CD8-positive, alpha-beta memory T cell (primary cell): ENCODE measurements around the gene LMF1. TPM values are rescaled to one million over a fixed set of nuclear protein-coding genes. Genes with fewer than 3 reads are reported as not detected.

Experiments used
- CTCF ChIA-PET: fragments of 350-600 bp; sonication (Branson Sonifier 250); formaldehyde crosslinking; loops from one replicate; lab custom pipeline; 2021; ENCODE audit warnings: antibody characterized with exemption; lab: Charles Lee
- POLR2A ChIA-PET: fragments of 350-600 bp; sonication (Branson Sonifier 250); formaldehyde crosslinking; loops from one replicate; lab custom pipeline; 2021; ENCODE audit warnings: antibody characterized with exemption; lab: Charles Lee
- DNase-seq, 5 donors: peaks; one replicate each; pipeline versions ENCODE4 v3.0.0 to v3.0.0-alpha.2; 2020 to 2022; ENCODE audit warnings: mixed read lengths in 1 of 5
- H3K27ac ChIP-seq: one replicate; pipeline ENCODE4 v1.7.0; 2013; ENCODE audit warnings: low read depth, mild to moderate bottlenecking, low read length, moderate library complexity
- H3K27me3 ChIP-seq: 2 replicates; pipeline ENCODE4 v1.7.0; 2013; ENCODE audit warnings: low read length, mild to moderate bottlenecking; ENCODE audit not compliant: insufficient read depth, poor library complexity, severe bottlenecking
- H3K36me3 ChIP-seq: 2 replicates; pipeline ENCODE4 v1.7.0; 2013; ENCODE audit warnings: mild to moderate bottlenecking, low read length, moderate library complexity; ENCODE audit not compliant: insufficient read depth
- H3K4me1 ChIP-seq: 2 replicates; pipeline ENCODE4 v1.7.0; 2013; ENCODE audit warnings: mild to moderate bottlenecking, low read length, moderate library complexity; ENCODE audit not compliant: insufficient read depth
- H3K4me3 ChIP-seq: 2 replicates; pipeline ENCODE4 v1.7.0; 2013; ENCODE audit warnings: mild to moderate bottlenecking, low read length
- H3K9me3 ChIP-seq: 2 replicates; pipeline ENCODE4 v1.7.0; 2013; ENCODE audit warnings: mild to moderate bottlenecking, low read length
- H3K27ac Mint-ChIP-seq, 8 donors: one replicate each; pipeline ENCODE4 v1.8.0; 2020 to 2021; ENCODE audit warnings: mixed read lengths in 8 of 8, mild to moderate bottlenecking in 6 of 8, inconsistent platforms in 3 of 8, moderate library complexity in 3 of 8
- H3K27me3 Mint-ChIP-seq, 2 donors: one replicate each; pipeline ENCODE4 v1.8.0; 2020 to 2021; ENCODE audit warnings: mixed read lengths in 2 of 2, mild to moderate bottlenecking in 1 of 2, moderate library complexity in 1 of 2
- H3K36me3 Mint-ChIP-seq, 3 donors: one replicate each; pipeline ENCODE4 v1.8.0; 2020 to 2021; ENCODE audit warnings: mixed read lengths in 3 of 3, inconsistent platforms in 1 of 3, mild to moderate bottlenecking in 1 of 3
- H3K4me1 Mint-ChIP-seq, 3 donors: one replicate each; pipeline ENCODE4 v1.8.0; 2020 to 2021; ENCODE audit warnings: mixed read lengths in 3 of 3, inconsistent platforms in 1 of 3, mild to moderate bottlenecking in 1 of 3
- H3K4me3 Mint-ChIP-seq, 7 donors: one replicate each; pipeline ENCODE4 v1.8.0; 2020 to 2021; ENCODE audit warnings: mixed read lengths in 7 of 7, mild to moderate bottlenecking in 6 of 7, moderate library complexity in 4 of 7, inconsistent platforms in 2 of 7
- H3K9me3 Mint-ChIP-seq, 5 donors: one replicate each; pipeline ENCODE4 v1.8.0; 2020 to 2022; ENCODE audit warnings: mixed read lengths in 5 of 5, mild to moderate bottlenecking in 3 of 5, moderate library complexity in 2 of 5, inconsistent platforms in 1 of 5
- polyA plus RNA-seq: library from polyadenylated mRNA; unstranded; fragments of 300-500 nt; fragmentation: Illumina TruSeq; gene quantifications from one replicate; pipeline ENCODE4 v1.2.3, GENCODE V29; 2021
- total RNA-seq, 2 experiments: library from RNA; stranded (reverse); gene quantifications; one replicate each; pipeline ENCODE4 v1.2.3, GENCODE V29; 2021

LMF1 gene
- total and polyA plus RNA-seq, 3 experiments from 2014 or later: 11.7 to 15.8 (median 14.0) TPM

GRCh38 chr16:830871-831570, 139.8 kb downstream of the LMF1 start:
- Histone ChIP-seq H3K4me3 (no peak overlapping the region), H3K27me3 (no peaks in the 10 kb centered on the region), H3K27ac (no peak overlapping the region), H3K9me3 (peaks cover 1% of the 10 kb centered on the region), H3K36me3 (no peaks in the 10 kb centered on the region), H3K4me1 (no peaks in the 10 kb centered on the region)
- POLR2A ChIA-PET: no interaction called here
- no peak overlapping the region for H3K4me3 Mint-ChIP-seq
- CTCF ChIA-PET: no interaction called here
- no peak for DNase-seq
- no peak overlapping the region for H3K27ac Mint-ChIP-seq
- H3K27me3 Mint-ChIP-seq: peaks cover 7 to 8% of the 10 kb centered on the region in 2 donors
- no peaks in the 10 kb centered on the region for H3K36me3 Mint-ChIP-seq
- H3K9me3 Mint-ChIP-seq: peaks cover 0 to 7% (median 0%) of the 10 kb centered on the region in 5 donors
- no peaks in the 10 kb centered on the region for H3K4me1 Mint-ChIP-seq

GRCh38 chr16:830107-830870, 140.5 kb downstream of the LMF1 start:
- H3K36me3 Mint-ChIP-seq: no peaks in the 10 kb centered on the region
- ChIA-PET POLR2A (no interaction called here), CTCF (no interaction called here)
- DNase-seq: no peak
- Histone ChIP-seq H3K4me1 (no peaks in the 10 kb centered on the region), H3K27ac (no peak overlapping the region), H3K27me3 (no peaks in the 10 kb centered on the region), H3K4me3 (no peak overlapping the region), H3K36me3 (no peaks in the 10 kb centered on the region), H3K9me3 (no peaks in the 10 kb centered on the region)
- H3K4me1 Mint-ChIP-seq: no peaks in the 10 kb centered on the region
- H3K9me3 Mint-ChIP-seq: peaks cover 0 to 5% (median 0%) of the 10 kb centered on the region in 5 donors
- no peak overlapping the region for H3K4me3 Mint-ChIP-seq
- H3K27ac Mint-ChIP-seq: peak overlapping the region in 1 of 8 donors; percentile 61
- peaks cover 7 to 14% of the 10 kb centered on the region in 2 donors for H3K27me3 Mint-ChIP-seq

- Mint-ChIP-seq H3K27ac (no peak overlapping the region), H3K4me3 (no peak overlapping the region), H3K4me1 (no peaks in the 10 kb centered on the region), H3K36me3 (no peaks in the 10 kb centered on the region), H3K27me3 (peaks cover 5 to 14% of the 10 kb centered on the region in 2 donors), H3K9me3 (no peaks in the 10 kb centered on the region)
- ChIA-PET CTCF (no interaction called here), POLR2A (no interaction called here)
- no peak overlapping the region for H3K4me3 ChIP-seq
- H3K27me3 ChIP-seq: no peaks in the 10 kb centered on the region
- DNase-seq: no peak
- H3K36me3 ChIP-seq: no peaks in the 10 kb centered on the region
- no peak overlapping the region for H3K27ac ChIP-seq
- H3K9me3 ChIP-seq: no peaks in the 10 kb centered on the region
- H3K4me1 ChIP-seq: no peaks in the 10 kb centered on the region
Observed at GRCh38 chr16:828891-829290, 141.9 kb downstream of the LMF1 start.

GRCh38 chr16:827513-827912, 143.3 kb downstream of the LMF1 start:
- CTCF ChIA-PET: no interaction called here
- no peaks in the 10 kb centered on the region for H3K9me3 ChIP-seq
- Mint-ChIP-seq H3K9me3 (no peaks in the 10 kb centered on the region), H3K36me3 (no peaks in the 10 kb centered on the region), H3K4me3 (no peak overlapping the region), H3K27me3 (peaks cover 5 to 19% of the 10 kb centered on the region in 2 donors), H3K4me1 (no peaks in the 10 kb centered on the region), H3K27ac (no peak overlapping the region)
- POLR2A ChIA-PET: no interaction called here
- no peaks in the 10 kb centered on the region for H3K4me1 ChIP-seq
- H3K36me3 ChIP-seq: no peaks in the 10 kb centered on the region
- no peaks in the 10 kb centered on the region for H3K27me3 ChIP-seq
- H3K27ac ChIP-seq: no peak overlapping the region
- DNase-seq: no peak
- H3K4me3 ChIP-seq: no peak overlapping the region

GRCh38 chr16:825341-826061, 145.3 kb downstream of the LMF1 start:
- H3K27ac ChIP-seq: no peak overlapping the region
- H3K36me3 ChIP-seq: no peaks in the 10 kb centered on the region
- Mint-ChIP-seq H3K36me3 (no peaks in the 10 kb centered on the region), H3K4me3 (no peak overlapping the region), H3K9me3 (no peaks in the 10 kb centered on the region), H3K27me3 (peaks cover 7 to 27% of the 10 kb centered on the region in 2 donors), H3K27ac (peak overlapping the region in 1 of 8 donors; percentile 63), H3K4me1 (peaks cover 0 to 5% (median 0%) of the 10 kb centered on the region in 3 donors)
- no peaks in the 10 kb centered on the region for H3K27me3 ChIP-seq
- POLR2A ChIA-PET: no interaction called here
- no peaks in the 10 kb centered on the region for H3K4me1 ChIP-seq
- H3K4me3 ChIP-seq: no peak overlapping the region
- no peak for DNase-seq
- no peaks in the 10 kb centered on the region for H3K9me3 ChIP-seq
- CTCF ChIA-PET: no interaction called here

- Histone ChIP-seq H3K27me3 (peaks cover under 1% of the 10 kb centered on the region), H3K36me3 (no peaks in the 10 kb centered on the region), H3K9me3 (no peaks in the 10 kb centered on the region), H3K4me3 (no peak overlapping the region), H3K4me1 (peaks cover 4% of the 10 kb centered on the region), H3K27ac (no peak overlapping the region)
- H3K4me3 Mint-ChIP-seq: no peak overlapping the region
- no peak for DNase-seq
- H3K4me1 Mint-ChIP-seq: peaks cover 4 to 11% (median 5%) of the 10 kb centered on the region in 3 donors
- POLR2A ChIA-PET: no interaction called here
- CTCF ChIA-PET: no interaction called here
- peaks cover 9 to 26% of the 10 kb centered on the region in 2 donors for H3K27me3 Mint-ChIP-seq
- H3K36me3 Mint-ChIP-seq: no peaks in the 10 kb centered on the region
- no peaks in the 10 kb centered on the region for H3K9me3 Mint-ChIP-seq
- H3K27ac Mint-ChIP-seq: no peak overlapping the region
Observed at GRCh38 chr16:824601-825000, 146.2 kb downstream of the LMF1 start.

GRCh38 chr16:824194-824593, 146.6 kb downstream of the LMF1 start:
- Histone ChIP-seq H3K4me1 (peaks cover 7% of the 10 kb centered on the region), H3K27me3 (peaks cover 4% of the 10 kb centered on the region), H3K27ac (no peak overlapping the region), H3K4me3 (no peak overlapping the region), H3K36me3 (no peaks in the 10 kb centered on the region), H3K9me3 (no peaks in the 10 kb centered on the region)
- Mint-ChIP-seq H3K9me3 (no peaks in the 10 kb centered on the region), H3K27me3 (peaks cover 13 to 28% of the 10 kb centered on the region in 2 donors), H3K27ac (no peak overlapping the region), H3K4me1 (peaks cover 6 to 15% (median 9%) of the 10 kb centered on the region in 3 donors), H3K4me3 (no peak overlapping the region), H3K36me3 (no peaks in the 10 kb centered on the region)
- ChIA-PET CTCF (no interaction called here), POLR2A (no interaction called here)
- no peak for DNase-seq

- no peaks in the 10 kb centered on the region for H3K36me3 ChIP-seq
- H3K27me3 Mint-ChIP-seq: peaks cover 12 to 28% of the 10 kb centered on the region in 2 donors
- ChIA-PET CTCF (no interaction called here), POLR2A (no interaction called here)
- no peak overlapping the region for H3K4me3 Mint-ChIP-seq
- no peak overlapping the region for H3K27ac ChIP-seq
- H3K27me3 ChIP-seq: peaks cover 4% of the 10 kb centered on the region
- H3K9me3 Mint-ChIP-seq: no peaks in the 10 kb centered on the region
- peaks cover 7 to 16% (median 10%) of the 10 kb centered on the region in 3 donors for H3K4me1 Mint-ChIP-seq
- peak overlapping the region in 1 of 8 donors; percentile 19 for H3K27ac Mint-ChIP-seq
- DNase-seq: no peak
- H3K9me3 ChIP-seq: no peaks in the 10 kb centered on the region
- H3K4me1 ChIP-seq: peaks cover 7% of the 10 kb centered on the region
- no peaks in the 10 kb centered on the region for H3K36me3 Mint-ChIP-seq
- H3K4me3 ChIP-seq: no peak overlapping the region
Observed at GRCh38 chr16:822909-823297, 147.9 kb downstream of the LMF1 start.
